ENCODE results near the gene MARCHF2. TPM values are rescaled to one million over a fixed set of nuclear protein-coding genes. Genes with fewer than 3 reads are reported as not detected.
A peak's percentile ranks its signal among the peaks of the same experiment; 100 is the strongest.

Gene MARCHF2
- total RNA-seq, 4 donors from 2014 or later: 86.1 to 381 (median 118) TPM

- in situ Hi-C loops (cut with MboI; ENCODE audit: low pct_ligation_motif_present in 1 of 4, low pct_unique_long_range_greater_than_20kb in 1 of 4, low sequenced_read_pairs in 3 of 4) (no loop called here), intact Hi-C loops (cut with DNase I; ENCODE audit: low total_unique reads) (no loop called here)
- Histone ChIP-seq H3K4me1 (peaks cover 21 to 65% (median 37%) of the 10 kb centered on the region in 4 donors), H3K36me3 (peaks cover 0 to 13% (median 5%) of the 10 kb centered on the region in 4 donors), H3K27me3 (no peaks in the 10 kb centered on the region), H3K4me3 (no peak overlapping the region), H3K27ac (peak overlapping the region; percentile 38 to 66 (median 54)), H3K9me3 (no peaks in the 10 kb centered on the region)
- TF ChIP-seq EP300 (IDR thresholded peaks at IDR 0.05; ENCODE audit: low read depth) (no peak), POLR2A (IDR thresholded peaks at IDR 0.05) (no peak), POLR2AphosphoS5 (IDR thresholded peaks at IDR 0.05) (no peak)
- TF ChIP-seq, protein P1, sequence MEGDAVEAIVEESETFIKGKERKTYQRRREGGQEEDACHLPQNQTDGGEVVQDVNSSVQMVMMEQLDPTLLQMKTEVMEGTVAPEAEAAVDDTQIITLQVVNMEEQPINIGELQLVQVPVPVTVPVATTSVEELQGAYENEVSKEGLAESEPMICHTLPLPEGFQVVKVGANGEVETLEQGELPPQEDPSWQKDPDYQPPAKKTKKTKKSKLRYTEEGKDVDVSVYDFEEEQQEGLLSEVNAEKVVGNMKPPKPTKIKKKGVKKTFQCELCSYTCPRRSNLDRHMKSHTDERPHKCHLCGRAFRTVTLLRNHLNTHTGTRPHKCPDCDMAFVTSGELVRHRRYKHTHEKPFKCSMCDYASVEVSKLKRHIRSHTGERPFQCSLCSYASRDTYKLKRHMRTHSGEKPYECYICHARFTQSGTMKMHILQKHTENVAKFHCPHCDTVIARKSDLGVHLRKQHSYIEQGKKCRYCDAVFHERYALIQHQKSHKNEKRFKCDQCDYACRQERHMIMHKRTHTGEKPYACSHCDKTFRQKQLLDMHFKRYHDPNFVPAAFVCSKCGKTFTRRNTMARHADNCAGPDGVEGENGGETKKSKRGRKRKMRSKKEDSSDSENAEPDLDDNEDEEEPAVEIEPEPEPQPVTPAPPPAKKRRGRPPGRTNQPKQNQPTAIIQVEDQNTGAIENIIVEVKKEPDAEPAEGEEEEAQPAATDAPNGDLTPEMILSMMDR (IDR thresholded peaks at IDR 0.05): no peak
- WGBS, 2 donors (ENCODE audit: low coverage in 1 of 2): 37 to 67% methylated on average over 1 to 5 of the region's 5 CpGs
- peak; percentile 27 for DNase-seq
Measured at GRCh38 chr19:8458380-8458779, 45.3 kb downstream of the MARCHF2 start.

- DNase-seq: no peak
- intact Hi-C loops (cut with DNase I; ENCODE audit: low total_unique reads): no loop called here
- 75 to 88% methylated on average over 1 to 7 of the region's 7 CpGs for WGBS, 2 donors (ENCODE audit: low coverage in 1 of 2)
- no peaks in the 10 kb centered on the region for H3K9me3 ChIP-seq
- no peak for TF ChIP-seq EP300 (IDR thresholded peaks at IDR 0.05; ENCODE audit: low read depth)
- TF ChIP-seq, protein P1 (IDR thresholded peaks at IDR 0.05): no peak
- no peak for TF ChIP-seq POLR2AphosphoS5 (IDR thresholded peaks at IDR 0.05)
- no peak for TF ChIP-seq POLR2A (IDR thresholded peaks at IDR 0.05)
- no peak overlapping the region for H3K4me3 ChIP-seq
- peaks cover 0 to 20% (median 8%) of the 10 kb centered on the region in 4 donors for H3K36me3 ChIP-seq
- peaks cover 21 to 58% (median 33%) of the 10 kb centered on the region in 4 donors for H3K4me1 ChIP-seq
- H3K27ac ChIP-seq: peak overlapping the region; percentile 38 to 66 (median 54)
- in situ Hi-C loops (cut with MboI; ENCODE audit: low pct_ligation_motif_present in 1 of 4, low pct_unique_long_range_greater_than_20kb in 1 of 4, low sequenced_read_pairs in 3 of 4): no loop called here
- no peaks in the 10 kb centered on the region for H3K27me3 ChIP-seq
Measured at GRCh38 chr19:8459095-8459494, 46.0 kb downstream of the MARCHF2 start.

DNA sequence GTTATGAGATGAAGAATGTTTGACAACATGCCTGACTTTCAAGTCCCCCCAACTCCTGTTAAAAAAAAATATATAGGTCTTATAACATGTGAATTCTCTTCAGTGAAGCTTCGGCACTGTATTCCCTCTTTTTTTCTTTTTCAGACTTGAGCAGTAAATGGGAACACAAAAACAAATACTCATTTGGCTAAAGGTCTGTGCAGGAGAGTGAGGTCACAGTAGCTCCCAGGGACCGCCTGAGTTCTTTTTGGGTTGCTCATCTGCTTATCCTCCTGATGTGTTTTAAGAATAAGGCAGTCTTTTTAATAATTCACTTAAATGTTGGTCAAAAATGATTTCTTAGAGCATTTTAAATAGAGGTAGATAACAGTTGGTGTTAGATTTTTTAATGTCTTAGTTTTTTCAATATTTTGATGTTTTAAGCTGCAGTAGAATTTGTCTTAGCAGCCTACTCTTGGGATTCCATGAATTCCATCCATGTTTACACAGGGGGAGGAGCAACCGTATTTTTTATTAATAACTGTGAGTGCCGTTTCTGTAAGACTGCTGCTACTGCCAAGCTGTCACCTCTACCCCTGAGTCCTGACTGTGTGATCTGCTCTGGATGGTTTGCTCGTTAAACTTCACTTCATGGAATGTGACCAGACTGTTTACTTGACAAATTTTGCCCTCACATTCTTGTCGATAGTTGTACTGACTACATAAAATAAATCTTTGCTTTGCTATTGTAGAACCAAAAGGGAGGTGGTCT is 46.6 kb downstream of the MARCHF2 start:
- DNase-seq: no peak
- Histone ChIP-seq H3K9me3 (no peaks in the 10 kb centered on the region), H3K4me1 (peaks cover 21 to 56% (median 33%) of the 10 kb centered on the region in 4 donors), H3K27me3 (no peaks in the 10 kb centered on the region), H3K36me3 (peaks cover 0 to 26% (median 11%) of the 10 kb centered on the region in 4 donors), H3K4me3 (no peak overlapping the region), H3K27ac (peak overlapping the region; percentile 38 to 66 (median 54))
- no peak for TF ChIP-seq POLR2A (IDR thresholded peaks at IDR 0.05)
- no peak for TF ChIP-seq POLR2AphosphoS5 (IDR thresholded peaks at IDR 0.05)
- TF ChIP-seq, protein P1 (IDR thresholded peaks at IDR 0.05): no peak
- TF ChIP-seq EP300 (IDR thresholded peaks at IDR 0.05; ENCODE audit: low read depth): no peak
- intact Hi-C loops (cut with DNase I; ENCODE audit: low total_unique reads) (no loop called here), in situ Hi-C loops (cut with MboI; ENCODE audit: low pct_ligation_motif_present in 1 of 4, low pct_unique_long_range_greater_than_20kb in 1 of 4, low sequenced_read_pairs in 3 of 4) (no loop called here)
- 38 to 41% methylated on average over 5 to 6 of the region's 6 CpGs for WGBS, 2 donors (ENCODE audit: low coverage in 1 of 2)

DNA sequence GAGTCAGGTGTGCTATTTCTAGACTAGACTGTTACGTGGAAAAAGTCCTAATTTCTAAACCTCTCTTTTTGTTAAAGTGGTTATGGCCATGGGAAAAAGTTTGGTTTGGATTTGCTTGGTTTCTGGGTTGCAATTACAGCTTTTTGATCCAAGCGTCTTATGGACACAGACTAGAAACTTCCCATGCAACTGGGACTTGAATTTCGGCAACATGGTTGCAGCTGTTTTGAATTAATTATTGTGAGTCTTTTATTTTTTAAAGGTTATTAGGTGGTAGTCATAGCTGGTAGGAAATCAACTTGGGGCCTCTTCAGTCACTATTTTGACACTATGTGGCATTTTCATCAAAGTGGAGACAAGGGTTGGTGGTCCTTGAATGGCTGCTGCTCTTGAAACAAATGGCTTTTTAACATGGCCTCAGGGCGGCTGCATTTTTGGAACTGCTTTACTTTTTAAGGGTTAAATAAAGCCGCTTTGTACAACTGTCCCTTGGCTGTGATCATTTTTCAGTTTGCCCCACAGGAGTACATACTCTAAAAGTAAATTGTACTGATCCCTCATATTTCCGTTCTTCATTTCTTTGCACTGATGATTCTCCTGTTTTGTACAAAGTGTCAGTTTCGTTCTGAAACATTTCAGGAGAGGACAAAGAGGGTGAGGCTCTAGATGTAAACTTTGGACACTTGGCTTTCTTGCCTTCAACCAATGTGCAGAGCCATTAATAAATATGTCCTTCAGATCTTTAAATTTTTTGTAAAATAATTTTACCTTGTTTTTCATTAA is 47.6 kb downstream of the MARCHF2 start:
- WGBS, 2 donors (ENCODE audit: low coverage in 1 of 2): 72 to 85% methylated on average over 5 to 7 of the region's 7 CpGs
- Histone ChIP-seq H3K36me3 (peaks cover 0 to 36% (median 17%) of the 10 kb centered on the region in 4 donors), H3K9me3 (no peaks in the 10 kb centered on the region), H3K27me3 (no peaks in the 10 kb centered on the region), H3K27ac (peak overlapping the region in 3 of 4 donors; percentile 49 to 66 (median 58)), H3K4me3 (no peak overlapping the region), H3K4me1 (peaks cover 21 to 56% (median 33%) of the 10 kb centered on the region in 4 donors)
- no peak for DNase-seq
- intact Hi-C loops (cut with DNase I; ENCODE audit: low total_unique reads): no loop called here
- in situ Hi-C loops (cut with MboI; ENCODE audit: low pct_ligation_motif_present in 1 of 4, low pct_unique_long_range_greater_than_20kb in 1 of 4, low sequenced_read_pairs in 3 of 4): no loop called here
- TF ChIP-seq POLR2AphosphoS5 (IDR thresholded peaks at IDR 0.05): no peak
- TF ChIP-seq EP300 (IDR thresholded peaks at IDR 0.05; ENCODE audit: low read depth): no peak
- no peak for TF ChIP-seq POLR2A (IDR thresholded peaks at IDR 0.05)
- TF ChIP-seq, protein P1 (IDR thresholded peaks at IDR 0.05): no peak

Data from transverse colon (tissue), 4 donors.